ENCODE data around the gene UGT1A8.

DNA sequence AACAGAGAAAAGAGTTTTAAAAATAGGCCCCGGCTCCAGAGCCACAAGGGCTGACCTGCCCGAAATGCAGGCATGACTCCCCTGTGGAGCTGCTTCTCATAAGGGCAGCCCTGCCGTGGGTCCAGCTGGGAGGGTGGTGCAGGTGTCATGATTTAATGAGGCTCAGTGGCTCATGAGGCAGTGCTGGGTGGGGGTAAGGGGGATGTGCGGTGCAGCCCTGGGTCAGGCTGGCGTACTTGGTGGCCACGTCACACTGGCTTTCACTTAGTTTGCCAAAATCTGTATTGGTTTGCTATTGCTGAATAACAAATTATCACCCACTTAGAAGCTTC, 203.3 kb downstream of the UGT1A8 start:
- TF ChIP-seq, protein P1, sequence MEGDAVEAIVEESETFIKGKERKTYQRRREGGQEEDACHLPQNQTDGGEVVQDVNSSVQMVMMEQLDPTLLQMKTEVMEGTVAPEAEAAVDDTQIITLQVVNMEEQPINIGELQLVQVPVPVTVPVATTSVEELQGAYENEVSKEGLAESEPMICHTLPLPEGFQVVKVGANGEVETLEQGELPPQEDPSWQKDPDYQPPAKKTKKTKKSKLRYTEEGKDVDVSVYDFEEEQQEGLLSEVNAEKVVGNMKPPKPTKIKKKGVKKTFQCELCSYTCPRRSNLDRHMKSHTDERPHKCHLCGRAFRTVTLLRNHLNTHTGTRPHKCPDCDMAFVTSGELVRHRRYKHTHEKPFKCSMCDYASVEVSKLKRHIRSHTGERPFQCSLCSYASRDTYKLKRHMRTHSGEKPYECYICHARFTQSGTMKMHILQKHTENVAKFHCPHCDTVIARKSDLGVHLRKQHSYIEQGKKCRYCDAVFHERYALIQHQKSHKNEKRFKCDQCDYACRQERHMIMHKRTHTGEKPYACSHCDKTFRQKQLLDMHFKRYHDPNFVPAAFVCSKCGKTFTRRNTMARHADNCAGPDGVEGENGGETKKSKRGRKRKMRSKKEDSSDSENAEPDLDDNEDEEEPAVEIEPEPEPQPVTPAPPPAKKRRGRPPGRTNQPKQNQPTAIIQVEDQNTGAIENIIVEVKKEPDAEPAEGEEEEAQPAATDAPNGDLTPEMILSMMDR (IDR thresholded peaks at IDR 0.05): no peak
- no peak for TF ChIP-seq POLR2A (IDR thresholded peaks at IDR 0.05)

Measured in adrenal gland (tissue), 5 donors.